Measurements from ENCODE around the gene PRG2. TPM values are rescaled to one million over a fixed set of nuclear protein-coding genes. Genes with fewer than 3 reads are reported as not detected.
"Not testable (repeated sequence)": the region's sequence is repeated elsewhere in the genome, so short reads cannot be mapped to it uniquely, and the experiment has no call there.

Gene PRG2
- total RNA-seq, 1 experiment from 2014 or later, result not detected

DNA sequence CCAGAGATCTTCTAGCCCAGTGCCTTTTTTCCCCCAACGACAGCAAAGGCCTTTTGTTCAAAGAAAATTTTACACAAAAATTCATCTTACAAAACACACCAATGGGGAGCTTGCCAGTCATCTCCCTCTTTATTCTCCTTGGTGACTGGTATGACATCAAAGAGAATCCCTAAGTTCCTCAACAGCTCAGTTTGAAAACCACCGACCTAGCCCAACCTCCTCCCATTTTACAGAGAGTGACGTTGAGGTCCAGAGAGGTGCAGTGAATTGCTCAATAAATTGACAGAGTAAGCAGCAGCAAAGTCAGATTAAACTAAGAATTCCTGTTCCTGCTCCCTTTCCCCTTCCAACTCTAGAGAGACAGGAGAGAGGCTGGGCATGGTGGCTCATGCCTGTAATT lies 28.7 kb upstream of the PRG2 start:
- DNase-seq (ENCODE audit: low spot score), result no peak

DNA sequence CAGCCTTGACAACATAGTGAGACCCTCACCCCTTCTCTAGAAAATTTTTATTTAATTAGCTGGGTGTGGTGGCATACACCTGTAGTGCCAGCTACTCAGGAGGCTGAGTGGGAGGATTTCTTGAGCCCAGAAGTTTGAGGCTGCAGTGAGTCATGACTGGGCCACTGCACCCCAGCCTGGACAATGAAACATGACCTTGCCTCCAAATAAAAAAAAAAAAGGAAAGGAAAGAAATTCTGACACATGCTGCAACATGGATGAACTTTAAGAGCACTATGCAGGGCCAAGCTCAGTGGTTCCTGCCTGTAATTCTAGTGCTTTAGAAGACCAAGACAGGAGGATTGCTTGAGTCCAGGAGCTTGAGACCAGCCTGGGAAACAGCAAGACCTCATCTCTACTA lies 27.7 kb upstream of the PRG2 start:
- no peak for DNase-seq (ENCODE audit: low spot score)

DNA sequence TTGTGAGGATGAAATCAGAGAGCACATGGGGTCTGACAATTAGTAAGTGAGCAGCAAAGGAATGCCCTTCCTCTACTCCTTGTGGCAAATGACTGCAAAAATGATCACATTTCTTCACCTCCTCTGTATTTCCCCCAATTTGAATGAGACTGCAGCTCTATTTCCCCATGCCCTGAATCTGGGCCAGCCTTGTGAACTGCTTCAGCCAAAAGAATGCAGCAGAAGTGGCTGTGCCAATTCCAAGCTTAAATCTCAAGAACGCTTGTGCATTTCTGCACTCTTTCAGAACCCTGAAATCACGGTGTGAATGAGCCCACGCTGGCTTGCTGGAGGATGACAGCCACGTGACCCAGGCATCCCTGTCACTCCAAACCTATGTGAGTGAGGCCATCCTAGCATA lies 26.6 kb upstream of the PRG2 start:
- no peak for DNase-seq (ENCODE audit: low spot score)

DNA sequence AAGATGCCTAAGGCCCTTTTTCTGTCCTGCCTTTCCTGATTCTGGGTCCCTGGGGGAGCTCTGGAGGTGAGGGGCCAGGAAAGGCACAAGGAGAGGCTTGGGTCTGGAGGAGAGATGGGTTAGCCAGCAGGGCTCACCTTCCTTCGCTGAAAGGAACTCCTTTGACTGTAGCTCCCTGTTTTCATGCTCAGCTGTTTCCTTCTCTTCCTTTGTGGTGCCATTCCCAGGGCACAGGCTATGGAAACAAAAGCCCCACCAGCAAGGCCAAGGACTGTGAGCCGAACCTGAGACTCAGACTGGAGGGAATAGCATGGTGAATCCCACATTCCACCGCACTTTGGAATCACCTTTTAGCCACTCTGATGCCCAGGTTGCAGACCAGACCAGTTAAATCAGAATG lies 26.0 kb upstream of the PRG2 start:
- DNase-seq (ENCODE audit: low spot score), result no peak

DNA sequence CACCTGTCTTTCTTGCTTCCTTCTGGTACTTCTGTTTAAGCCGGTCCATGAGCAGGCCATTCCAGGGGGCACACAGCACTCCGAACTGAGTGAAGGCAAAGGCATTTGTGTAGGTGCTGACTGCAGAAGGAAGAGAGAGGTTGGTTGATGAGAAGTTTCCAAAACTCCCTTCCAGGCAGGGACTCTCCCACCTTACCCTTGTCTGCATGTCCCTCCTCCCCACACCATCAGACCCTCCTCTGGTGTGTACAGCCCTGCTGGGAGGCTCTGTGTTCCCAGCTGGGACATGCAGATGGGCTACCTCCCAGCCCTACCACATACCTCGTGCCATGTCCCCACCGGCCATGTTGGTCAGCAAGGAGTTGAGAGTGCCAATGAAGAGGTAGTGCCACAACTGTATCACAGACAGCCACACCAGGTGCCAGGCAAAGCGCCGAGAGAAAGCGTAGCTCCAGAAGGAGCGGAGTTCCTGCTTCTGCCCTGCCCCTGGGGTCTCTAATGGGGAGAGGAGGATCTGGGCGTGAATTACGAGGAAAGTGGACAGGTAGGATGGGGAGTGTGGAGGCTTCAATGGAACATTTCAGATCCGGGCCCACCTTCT lies 24.3 kb upstream of the PRG2 start:
- DNase-seq (ENCODE audit: low spot score), result no peak

DNA sequence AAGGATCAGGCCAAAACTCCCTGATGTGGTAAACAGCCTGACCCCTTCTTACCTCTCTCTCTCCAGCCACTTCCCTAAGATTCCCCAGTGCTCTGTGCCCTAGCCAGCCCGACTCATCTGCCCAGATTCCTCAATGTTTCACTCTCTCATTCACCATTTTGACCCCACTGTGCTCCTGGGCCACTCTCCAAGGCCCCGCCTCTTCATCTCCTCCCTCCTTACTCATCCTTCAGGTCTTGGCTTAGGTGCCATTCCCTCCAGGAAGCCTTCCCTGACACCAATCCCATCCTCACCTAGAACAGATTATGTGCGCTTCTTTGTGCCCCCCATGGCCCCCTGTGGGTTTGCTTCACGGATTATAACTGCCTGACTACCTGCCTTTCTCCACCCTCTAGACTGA lies 23.2 kb upstream of the PRG2 start:
- DNase-seq (ENCODE audit: low spot score), result no peak

DNA sequence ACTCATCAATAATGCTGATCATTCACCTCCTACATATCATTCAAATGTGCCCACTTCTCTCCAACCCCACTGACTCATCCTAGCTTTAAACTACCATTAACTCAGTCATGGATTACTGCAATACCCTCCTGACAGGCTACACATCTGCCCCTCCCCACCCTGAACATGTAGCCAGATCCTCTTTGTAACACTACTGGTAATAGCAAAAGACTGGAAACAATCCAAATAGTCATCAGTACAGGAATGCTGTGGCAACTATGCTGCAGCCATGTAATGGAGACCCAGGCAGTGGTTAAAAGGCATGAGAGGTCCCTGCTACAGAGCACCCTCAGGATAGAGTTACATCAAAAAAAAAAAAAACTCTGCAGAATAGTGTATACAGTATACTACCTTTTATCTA lies 19.8 kb upstream of the PRG2 start:
- no peak for DNase-seq (ENCODE audit: low spot score)

DNA sequence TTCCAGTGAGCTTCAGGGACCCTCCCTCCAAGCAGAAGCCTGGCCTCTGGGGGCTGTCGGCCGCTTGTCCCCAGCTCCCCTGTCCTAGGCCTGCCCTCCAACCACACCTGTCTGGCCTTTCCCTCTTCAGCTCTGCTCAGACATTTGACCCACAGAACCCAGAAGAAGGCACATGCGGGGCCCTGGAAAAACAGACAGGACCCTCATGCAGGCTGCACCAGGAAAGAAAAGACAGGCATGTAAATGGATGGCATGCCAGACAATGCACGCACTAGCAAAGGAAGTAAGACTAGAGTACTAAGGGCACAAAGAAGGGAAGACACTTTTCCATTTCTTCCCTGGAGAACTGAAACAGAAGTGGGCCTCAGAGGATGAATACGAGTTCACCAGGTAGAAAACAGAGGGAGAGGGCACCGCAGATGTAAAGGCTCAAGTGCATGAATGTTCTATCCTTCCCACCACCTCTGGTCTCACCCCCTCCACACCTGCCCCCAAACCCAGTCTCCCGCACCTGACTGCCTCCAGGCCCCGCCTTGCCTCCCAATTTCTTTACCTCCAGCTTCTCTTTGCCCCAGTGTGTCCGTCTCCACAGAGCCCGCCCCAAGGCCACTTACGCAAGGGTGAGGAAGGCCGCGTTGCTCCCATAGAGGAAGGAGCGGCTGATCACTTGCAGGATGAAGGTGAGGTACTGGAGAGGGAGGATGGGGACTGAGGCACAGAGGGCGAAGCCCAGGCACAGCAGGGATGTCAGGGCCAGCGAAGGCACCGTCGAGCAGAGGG lies 19.1 kb upstream of the PRG2 start:
- no peak for DNase-seq (ENCODE audit: low spot score)

DNA sequence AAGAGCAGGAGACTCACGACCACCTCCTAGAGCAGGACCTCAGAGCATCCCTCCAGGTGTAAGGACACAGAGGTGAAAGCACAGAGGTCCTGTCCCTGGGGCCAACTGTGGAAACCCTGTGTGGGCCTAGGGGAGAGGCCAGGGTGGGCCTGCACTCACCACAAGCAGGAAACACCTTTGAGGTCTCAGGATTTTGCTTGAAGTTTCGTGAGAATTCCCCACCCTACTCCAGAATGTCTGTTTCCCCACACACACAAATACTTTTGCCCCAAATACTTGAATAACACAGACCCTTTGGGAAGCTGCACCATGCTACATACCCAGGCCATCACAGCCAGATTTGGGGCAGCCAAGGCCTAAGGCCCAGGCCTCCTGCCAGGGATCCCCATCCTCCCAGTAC lies 18.3 kb upstream of the PRG2 start:
- no peak for DNase-seq (ENCODE audit: low spot score)

DNA sequence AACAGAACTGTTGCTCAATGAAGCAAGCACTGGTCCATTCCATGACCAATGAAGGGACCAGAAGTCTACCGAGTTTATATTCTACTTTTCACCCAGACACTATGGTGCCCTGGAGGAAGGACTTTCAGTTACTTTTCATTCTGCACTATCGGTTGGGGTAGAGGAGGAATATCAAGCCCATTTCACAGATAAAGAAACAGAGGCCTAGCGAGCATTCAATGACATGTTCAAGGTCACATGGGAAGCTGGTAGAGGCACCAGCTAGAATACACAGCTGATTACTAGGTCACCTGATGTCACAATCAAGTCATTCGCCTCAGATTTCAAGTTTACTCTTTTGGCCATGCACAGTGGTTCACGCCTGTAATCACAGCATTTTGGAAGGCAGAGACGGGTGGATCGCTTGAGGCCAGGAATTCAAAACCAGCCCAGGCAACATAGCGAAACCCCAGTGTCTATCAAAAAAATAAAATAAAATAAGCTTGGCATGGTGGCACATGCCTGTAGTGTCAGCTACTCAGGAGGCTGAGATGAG lies 17.6 kb upstream of the PRG2 start:
- no peak for DNase-seq (ENCODE audit: low spot score)

DNA sequence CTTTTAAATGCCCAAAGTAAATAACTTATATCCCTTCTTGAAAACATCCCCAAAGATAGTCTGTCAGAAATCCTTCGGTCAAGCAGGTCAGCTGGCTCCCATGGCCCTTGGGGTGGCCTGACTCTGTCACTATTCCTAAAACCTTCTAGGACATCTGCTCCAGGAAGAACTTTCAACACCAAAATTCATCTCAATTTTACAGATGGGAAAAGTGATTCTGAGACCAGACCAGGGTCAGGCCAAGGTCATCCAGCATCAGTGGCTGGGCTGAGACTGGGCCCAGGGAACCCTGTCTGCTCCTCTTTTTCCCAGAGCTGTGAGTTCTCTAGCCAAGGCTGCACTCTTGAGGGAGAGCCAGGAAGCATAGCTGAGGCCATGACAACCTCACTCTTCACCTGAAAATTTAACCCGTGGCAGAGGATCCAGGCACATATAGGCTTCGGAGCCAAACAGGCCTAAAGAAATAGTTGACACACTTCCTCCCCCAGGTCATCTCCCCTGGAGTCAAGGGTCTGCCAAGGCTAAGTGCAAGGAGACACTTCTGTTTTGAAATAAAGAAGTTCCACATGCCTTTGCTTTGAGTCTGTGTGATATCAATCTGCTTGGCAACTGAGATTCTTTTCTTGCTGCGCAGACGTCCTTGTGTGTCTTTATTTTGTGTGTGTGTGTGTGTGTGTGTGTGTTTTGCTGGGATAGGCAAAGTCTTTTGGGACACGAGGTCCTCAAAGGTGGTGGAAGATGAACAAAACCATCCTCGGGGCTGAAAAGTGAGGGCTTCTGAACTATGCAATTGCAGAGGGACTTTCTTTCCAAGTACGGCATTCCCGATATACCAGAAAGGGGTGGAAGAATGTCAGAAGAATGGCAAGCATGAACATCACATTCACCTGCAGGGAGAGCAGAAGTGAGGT lies 16.8 kb upstream of the PRG2 start:
- DNase-seq (ENCODE audit: low spot score), result no peak

DNA sequence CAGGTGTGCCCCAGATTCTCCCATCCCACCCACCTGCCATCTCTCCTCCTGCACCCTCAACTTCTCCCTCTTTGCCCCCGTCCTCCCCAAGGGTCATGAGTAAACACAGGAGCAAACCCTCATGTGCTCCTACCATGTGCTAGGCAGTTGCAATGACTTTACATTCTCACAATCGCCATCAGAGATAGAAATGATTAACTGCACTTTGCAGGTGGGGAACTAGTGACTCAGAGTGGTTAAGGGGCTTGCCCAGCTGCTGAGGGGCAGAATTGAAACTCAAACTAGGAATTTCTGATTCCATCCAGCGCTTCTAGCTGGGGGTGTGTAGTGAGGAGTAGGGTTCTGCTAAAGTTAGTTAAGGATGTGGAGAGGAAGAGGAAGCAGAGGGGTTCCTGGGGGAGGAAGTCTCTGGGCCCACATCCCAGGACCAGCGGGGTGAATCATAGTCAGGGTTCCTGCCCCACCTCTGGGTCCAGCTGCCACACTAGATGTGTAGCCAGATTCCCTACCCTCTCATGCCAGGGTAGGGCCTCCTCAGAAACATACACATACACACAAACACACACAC lies 16.0 kb upstream of the PRG2 start:
- no peak for DNase-seq (ENCODE audit: low spot score)

DNA sequence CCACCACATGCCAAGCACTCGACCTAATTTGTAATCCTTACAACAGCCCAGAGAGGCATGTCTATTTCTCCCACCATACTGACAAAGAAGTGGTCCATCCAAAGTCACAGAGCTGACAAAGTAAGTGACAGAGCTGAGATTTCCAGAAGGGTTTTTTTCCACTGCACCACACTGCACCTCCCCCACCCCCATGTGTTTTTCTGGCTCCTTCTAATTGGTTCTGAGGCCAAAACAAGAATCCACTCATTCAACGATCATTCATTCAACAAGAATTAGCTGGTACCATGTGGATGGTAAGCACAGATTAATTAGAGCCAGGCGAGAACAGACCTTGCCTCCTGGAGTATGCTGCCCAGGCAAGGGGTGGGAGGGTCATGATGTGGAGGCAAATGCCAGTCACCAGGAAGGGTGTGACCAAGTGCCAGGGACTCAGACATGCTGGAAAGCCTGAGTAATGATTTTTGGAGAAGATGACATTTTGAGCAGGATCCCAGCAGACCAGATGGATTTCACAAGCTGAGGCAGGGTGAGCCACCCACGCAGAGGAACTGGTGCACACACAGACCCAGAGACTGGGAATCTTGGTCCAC lies 14.9 kb upstream of the PRG2 start:
- no peak for DNase-seq (ENCODE audit: low spot score)

DNA sequence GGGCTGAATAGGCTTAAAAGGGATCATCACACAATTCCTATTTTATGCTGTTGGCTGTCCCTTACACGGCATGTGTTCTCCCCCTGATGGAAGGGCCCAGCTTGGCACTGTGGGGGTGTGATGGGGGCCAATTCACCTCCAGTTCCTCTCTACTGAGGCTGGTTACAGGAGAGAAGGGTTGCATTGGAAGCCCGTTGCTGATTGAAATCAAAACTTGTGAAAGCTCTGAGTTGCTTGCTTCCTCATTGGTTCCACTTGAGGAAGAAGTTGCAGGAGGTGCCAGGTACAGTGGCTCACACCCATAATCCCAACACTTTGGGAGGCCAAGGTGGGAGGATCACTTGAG lies 13.3 kb upstream of the PRG2 start:
- DNase-seq (ENCODE audit: low spot score), result no peak

DNA sequence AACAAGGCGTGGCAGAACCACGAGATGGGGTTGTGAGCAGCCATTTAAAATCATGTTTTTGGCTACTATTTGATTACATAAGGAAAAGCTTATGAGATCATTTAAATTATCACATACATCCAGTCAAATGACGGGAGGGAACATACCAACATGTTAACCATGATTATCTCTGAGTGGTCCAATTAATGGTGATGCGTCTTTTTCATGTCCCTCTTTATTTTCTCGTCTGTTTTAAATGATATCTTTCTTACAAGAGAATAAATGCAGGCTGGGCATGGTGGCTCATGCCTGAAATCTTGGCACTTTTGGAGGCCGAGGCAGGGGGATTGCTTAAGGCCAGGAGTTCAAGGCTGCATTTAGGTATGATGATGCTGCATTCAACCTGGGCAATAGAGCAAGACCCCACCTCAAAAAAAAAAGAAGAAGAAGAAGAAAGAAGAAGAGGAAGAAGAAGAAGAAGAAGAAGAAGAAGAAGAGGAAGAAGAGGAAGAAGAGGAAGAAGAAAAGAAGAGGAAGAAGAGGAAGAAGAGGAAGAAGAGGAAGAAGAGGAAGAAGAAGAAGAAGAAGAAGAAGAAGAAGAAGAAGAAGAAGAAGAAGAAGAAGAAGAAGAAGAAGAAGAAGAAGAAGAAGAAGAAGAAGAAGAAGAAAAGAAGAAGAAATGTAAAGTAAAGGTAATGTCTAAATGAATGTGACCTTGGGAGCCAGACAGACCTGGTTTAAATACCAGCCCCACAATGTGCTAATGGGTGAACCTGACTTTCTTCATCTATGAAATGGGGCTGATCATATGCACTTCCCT lies 12.8 kb upstream of the PRG2 start:
- not testable (repeated sequence) for DNase-seq (ENCODE audit: low spot score)

DNA sequence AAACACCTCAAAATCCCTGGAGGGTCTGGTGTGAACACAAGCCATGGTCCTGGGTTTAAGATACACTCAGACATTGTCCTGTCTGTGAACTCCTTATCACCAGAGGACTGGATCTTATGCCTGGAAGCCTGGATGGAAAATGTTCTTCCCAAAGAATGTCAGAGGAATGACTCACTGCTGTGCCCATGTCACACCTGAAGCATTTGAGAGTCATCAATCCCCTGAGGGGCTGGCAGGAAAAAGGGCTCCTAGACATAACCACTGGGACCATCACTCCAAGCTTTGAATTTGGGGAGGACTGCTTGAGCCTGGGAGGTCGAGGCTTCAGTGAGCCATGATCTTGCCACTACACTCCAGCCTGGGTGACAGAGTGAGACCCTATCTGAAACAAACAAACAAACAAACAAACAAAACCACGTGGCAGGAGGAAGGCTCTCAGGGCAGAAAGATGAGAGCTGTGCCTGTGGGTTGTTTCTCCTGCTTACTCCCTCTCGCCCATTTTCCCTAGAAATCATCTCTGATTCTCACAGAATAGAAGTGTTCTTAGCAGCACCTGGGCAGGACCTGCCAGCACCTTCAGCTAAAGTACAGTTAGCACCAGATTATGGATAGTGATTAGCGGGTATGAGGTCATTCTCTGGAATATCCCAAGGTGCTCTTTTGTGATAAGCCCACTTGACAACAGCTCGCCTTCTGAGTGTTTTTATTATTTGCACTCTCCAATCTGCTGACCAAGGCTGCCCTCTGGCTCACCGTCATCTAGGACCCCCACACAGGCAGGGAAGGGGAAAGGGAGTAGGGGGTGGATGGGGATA lies 11.9 kb upstream of the PRG2 start:
- no peak for DNase-seq (ENCODE audit: low spot score)

DNA sequence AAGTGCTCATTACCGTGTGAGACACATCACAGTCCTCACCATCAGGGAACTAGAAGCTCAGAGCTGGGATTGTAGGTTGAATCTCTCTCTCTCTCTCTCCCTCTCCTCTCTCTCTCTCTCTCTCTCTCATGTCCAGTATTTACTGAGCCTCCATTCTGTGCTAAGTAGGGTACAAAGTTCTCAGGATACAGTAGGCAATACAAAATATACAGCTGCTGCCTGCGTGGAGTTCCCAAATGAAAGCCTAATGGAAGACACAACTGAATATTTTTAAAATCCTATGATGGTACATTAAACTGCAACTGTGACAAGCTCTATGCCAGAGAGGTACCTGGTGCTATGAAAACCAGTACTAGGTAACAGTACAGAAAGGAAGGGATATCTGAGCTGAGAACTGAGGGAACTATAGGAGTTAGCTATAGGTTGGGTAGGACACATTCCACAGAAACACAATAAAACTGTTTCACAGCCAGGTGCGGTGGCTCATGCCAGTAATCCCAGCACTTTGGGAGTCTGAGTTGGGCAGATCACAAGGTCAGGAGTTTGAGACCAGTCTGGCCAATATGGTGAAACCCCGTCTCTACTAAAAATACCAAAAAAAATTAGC lies 9.6 kb upstream of the PRG2 start:
- no peak for DNase-seq (ENCODE audit: low spot score)

DNA sequence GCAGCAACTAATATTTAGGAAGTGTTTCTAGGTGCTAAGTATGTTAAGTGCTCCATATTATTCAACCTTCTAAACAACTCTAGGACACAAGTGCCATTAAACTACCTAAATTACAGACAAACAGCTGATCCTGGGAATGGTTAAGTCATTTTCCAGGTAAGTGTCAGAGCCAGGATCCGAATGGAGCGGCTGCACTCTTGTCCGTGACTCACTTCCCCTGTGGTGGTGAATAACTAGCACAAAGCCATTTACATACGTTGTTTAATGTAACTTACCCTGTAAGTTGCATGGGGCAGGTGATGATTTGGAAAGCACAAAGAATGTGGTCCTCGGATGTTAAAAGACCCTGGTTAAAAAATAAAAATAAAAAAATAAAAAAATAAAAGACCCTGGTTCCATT lies 8.8 kb upstream of the PRG2 start:
- DNase-seq (ENCODE audit: low spot score), result no peak

DNA sequence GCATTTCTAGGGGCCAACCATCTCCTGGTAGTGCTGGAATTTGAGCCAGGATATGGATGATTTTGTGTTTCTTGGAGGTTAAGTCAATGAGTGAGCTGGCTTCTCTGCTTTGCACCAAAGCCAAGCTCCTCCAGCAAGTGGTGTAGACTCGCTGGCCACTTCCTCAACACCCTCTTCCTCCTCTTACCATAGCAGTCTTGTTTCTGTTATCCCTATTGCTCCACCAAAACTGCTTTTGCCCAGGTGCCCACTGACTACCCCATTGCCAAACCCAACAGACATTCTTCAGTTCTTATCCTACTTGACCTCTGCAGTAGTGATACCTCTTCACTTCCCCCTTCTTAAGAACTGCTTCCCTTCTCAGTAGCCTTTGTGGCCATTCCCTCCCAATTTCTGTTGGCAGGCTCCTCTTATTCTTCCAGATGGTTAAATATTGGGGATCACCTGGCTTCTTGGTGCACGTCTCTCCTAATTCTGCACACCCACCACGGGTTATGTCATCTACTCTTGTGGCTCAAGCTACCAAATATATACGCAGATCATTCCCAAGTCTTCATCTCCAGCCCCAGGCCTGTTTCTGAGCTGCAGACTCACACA lies 7.0 kb upstream of the PRG2 start:
- DNase-seq (ENCODE audit: low spot score), result no peak

Measured in HT-29 (cell line).